Hepatocyte (in vitro differentiated cells): ENCODE measurements around the gene SVIL. TPM values are rescaled to one million over a fixed set of nuclear protein-coding genes. Genes with fewer than 3 reads are reported as not detected.
"Not testable (repeated sequence)": the region's sequence is repeated elsewhere in the genome, so short reads cannot be mapped to it uniquely, and the experiment has no call there.

Source experiments
- DNase-seq: peaks from one replicate; pipeline ENCODE4 v3.0.0-alpha.2; 2016; ENCODE audit warnings: low spot score
- H2AFZ ChIP-seq: fragments of 200-600 bp; sonication (generic); 2 replicates; pipeline ENCODE4 v1.6.0; 2016; ENCODE audit warnings: antibody characterized with exemption, mild to moderate bottlenecking
- H3K27ac ChIP-seq: fragments of 200-600 bp; sonication (generic); 2 replicates; pipeline ENCODE4 v1.5.1; 2016; ENCODE audit warnings: mild to moderate bottlenecking
- H3K27me3 ChIP-seq: fragments of 200-600 bp; sonication (generic); 2 replicates; pipeline ENCODE4 v1.6.1; 2016
- H3K36me3 ChIP-seq: fragments of 200-600 bp; sonication (generic); replicated peaks from 2 replicates; pipeline ENCODE4 v1.5.1; 2016; ENCODE audit warnings: low read depth; ENCODE audit not compliant: insufficient read depth
- H3K4me1 ChIP-seq: fragments of 200-600 bp; sonication (generic); 2 replicates; pipeline ENCODE4 v1.5.1; 2016; ENCODE audit warnings: mild to moderate bottlenecking, moderate library complexity; ENCODE audit not compliant: insufficient read depth
- H3K4me2 ChIP-seq: fragments of 200-600 bp; sonication (generic); 2 replicates; pipeline ENCODE4 v1.6.0; 2016
- H3K4me3 ChIP-seq: fragments of 200-600 bp; sonication (generic); 2 replicates; pipeline ENCODE4 v1.5.1; 2016; ENCODE audit warnings: mild to moderate bottlenecking
- H3K79me2 ChIP-seq: fragments of 200-600 bp; sonication (generic); 2 replicates; pipeline ENCODE4 v1.6.0; 2017; ENCODE audit warnings: mild to moderate bottlenecking
- H3K9me2 ChIP-seq: fragments of 200-600 bp; sonication (generic); replicated peaks from 2 replicates; pipeline ENCODE4 v1.6.0; 2017; ENCODE audit warnings: mild to moderate bottlenecking; ENCODE audit not compliant: insufficient read depth
- H3K9me3 ChIP-seq: fragments of 200-600 bp; sonication (generic); 2 replicates; pipeline ENCODE4 v1.5.1; 2016; ENCODE audit warnings: low read depth, mild to moderate bottlenecking
- H4K20me1 ChIP-seq: fragments of 200-600 bp; sonication (generic); 2 replicates; pipeline ENCODE4 v1.6.0; 2016; ENCODE audit warnings: mild to moderate bottlenecking; ENCODE audit not compliant: insufficient read depth, poor library complexity, severe bottlenecking
- CTCF ChIP-seq: fragments of 200-600 bp; sonication (generic); IDR thresholded peaks from 2 replicates; pipeline ENCODE4 v1.5.1; 2016; ENCODE audit warnings: antibody characterized with exemption, mild to moderate bottlenecking; ENCODE audit not compliant: poor library complexity
- EZH2 ChIP-seq: fragments of 200-600 bp; sonication (generic); IDR thresholded peaks from 2 replicates; pipeline ENCODE4 v1.6.1; 2016; ENCODE audit warnings: antibody characterized with exemption, mild to moderate bottlenecking, borderline replicate concordance
- EZH2phosphoT487 ChIP-seq: fragments of 200-600 bp; sonication (generic); IDR thresholded peaks from one replicate; pipeline ENCODE4 v1.6.1; 2018; ENCODE audit warnings: antibody characterized with exemption, mild to moderate bottlenecking, low read depth, moderate library complexity; ENCODE audit not compliant: unreplicated experiment, severe bottlenecking
- WGBS: methylation state at CpG from one replicate; pipeline ENCODE4 v1.1.6; 2016; ENCODE audit warnings: low lambda C conversion rate; ENCODE audit errors: missing lambda C conversion rate; 5-methylcytosine and 5-hydroxymethylcytosine counted together
- polyA plus RNA-seq: library from polyadenylated mRNA; unstranded; fragments of >200 nt; fragmentation: Nextera tagmentation; extraction: Ambion mirVana; gene quantifications from 2 replicates; pipeline ENCODE4 v1.2.1, GENCODE V29; 2016
- total RNA-seq: library from RNA; depleted of rRNA; stranded (reverse); fragments of >200 nt; gene quantifications from 2 replicates; pipeline ENCODE4 v1.2.3, GENCODE V29; 2014

Gene SVIL
- total and polyA plus RNA-seq, 2 experiments from 2014 or later, result 24.3 to 36.5 TPM

GRCh38 chr10:29487032-29487883 is 147.5 kb downstream of the SVIL start:
- 93% methylated on average over 21 of the region's 21 CpGs for WGBS

GRCh38 chr10:29486433-29486832 is 148.3 kb downstream of the SVIL start:
- Histone ChIP-seq H3K36me3 (no peaks in the 10 kb centered on the region), H3K4me3 (no peak overlapping the region), H3K4me1 (peaks cover 25% of the 10 kb centered on the region), H4K20me1 (no peaks in the 10 kb centered on the region), H3K4me2 (no peak overlapping the region), H3K9me3 (no peaks in the 10 kb centered on the region), H3K27ac (no peak overlapping the region), H3K27me3 (no peaks in the 10 kb centered on the region), H2AFZ (no peak overlapping the region), H3K9me2 (no peaks in the 10 kb centered on the region), H3K79me2 (no peaks in the 10 kb centered on the region)
- no peak for DNase-seq
- 82% methylated on average over 1 of the region's 1 CpG for WGBS
- TF ChIP-seq EZH2 (no peak), CTCF (no peak), EZH2phosphoT487 (no peak)

More at GRCh38 chr10:29487032-29487883, 147.5 kb downstream of the SVIL start:
- not testable (repeated sequence) for H3K79me2 ChIP-seq, H2AFZ ChIP-seq, H3K27me3 ChIP-seq, DNase-seq, H3K27ac ChIP-seq, H3K4me3 ChIP-seq, H3K9me3 ChIP-seq, H3K9me2 ChIP-seq, H4K20me1 ChIP-seq, H3K36me3 ChIP-seq, H3K4me2 ChIP-seq
- peaks cover 16% of the 10 kb centered on the region for H3K4me1 ChIP-seq

GRCh38 chr10:29484677-29485076 is 150.1 kb downstream of the SVIL start:
- H3K4me2 ChIP-seq, H4K20me1 ChIP-seq, H3K36me3 ChIP-seq, H3K79me2 ChIP-seq, H3K9me3 ChIP-seq, DNase-seq, H2AFZ ChIP-seq, H3K9me2 ChIP-seq, H3K27ac ChIP-seq, H3K4me3 ChIP-seq, H3K27me3 ChIP-seq: not testable (repeated sequence)
- WGBS, result 94% methylated on average over 8 of the region's 8 CpGs
- peaks cover 27% of the 10 kb centered on the region for H3K4me1 ChIP-seq

- Histone ChIP-seq H3K9me3 (no peaks in the 10 kb centered on the region), H3K79me2 (no peaks in the 10 kb centered on the region), H3K4me1 (peaks cover 27% of the 10 kb centered on the region), H2AFZ (no peak overlapping the region), H3K27ac (peak overlapping the region; percentile 34), H3K36me3 (no peaks in the 10 kb centered on the region), H4K20me1 (no peaks in the 10 kb centered on the region), H3K4me3 (no peak overlapping the region), H3K27me3 (no peaks in the 10 kb centered on the region), H3K4me2 (peak overlapping the region; percentile 27), H3K9me2 (no peaks in the 10 kb centered on the region)
- 37% methylated on average over 14 of the region's 14 CpGs for WGBS
- DNase-seq, result no peak
- TF ChIP-seq CTCF (peak; percentile 7), EZH2 (no peak), EZH2phosphoT487 (no peak)
Measured at GRCh38 chr10:29482591-29483431, 152.0 kb downstream of the SVIL start.
